PC-3 (cell line): ENCODE data around the gene POLR3B. TPM values are rescaled to one million over a fixed set of nuclear protein-coding genes. Genes with fewer than 3 reads are reported as not detected.
"Not testable (repeated sequence)": the region's sequence is repeated elsewhere in the genome, so short reads cannot be mapped to it uniquely, and the experiment has no call there.

ENCODE experiments used
- ATAC-seq: fragments of 200-7000 bp; cut with Tn5 transposase; 2 replicates; pipeline ENCODE4 v1.9.1; 2020; ENCODE audit warnings: mild to moderate bottlenecking, moderate library complexity
- BruUV-seq: library from RNA; stranded (reverse); fragments of 400-500 nt; replicated peaks from 2 replicates; lab custom pipeline; 2021; lab: Mats Ljungman, UMichigan
- CTCF ChIA-PET: fragments of 300-600 bp; sonication (Branson Sonifier 250); formaldehyde crosslinking; loops from one replicate; lab custom pipeline; 2022; ENCODE audit warnings: antibody characterized with exemption; lab: Charles Lee
- POLR2A ChIA-PET: fragments of 300-600 bp; sonication (Branson Sonifier 250); formaldehyde crosslinking; loops from one replicate; lab custom pipeline; 2022; ENCODE audit warnings: antibody characterized with exemption; ENCODE audit not compliant: unreplicated experiment; lab: Charles Lee
- DNase-seq: peaks from one replicate; pipeline ENCODE4 v3.0.0-alpha.2; 2015
- H2AFZ ChIP-seq: fragments of 300-600 bp; sonication (generic); 2 replicates; pipeline ENCODE4 v1.6.0; 2016; ENCODE audit warnings: antibody characterized with exemption, low read length
- H3F3A ChIP-seq: fragments of 300-600 bp; sonication (generic); one replicate; pipeline ENCODE4 v1.6.0; 2017; ENCODE audit warnings: antibody characterized with exemption, low read length, control low read depth, mild to moderate bottlenecking; ENCODE audit not compliant: unreplicated experiment
- H3K27ac ChIP-seq: fragments of 300-600 bp; sonication (generic); 2 replicates; pipeline ENCODE4 v1.5.1; 2016; ENCODE audit warnings: mild to moderate bottlenecking, low read length
- H3K27me3 ChIP-seq: fragments of 300-600 bp; sonication (generic); 2 replicates; pipeline ENCODE4 v1.6.1; 2016; ENCODE audit warnings: low read length, mixed read lengths
- H3K36me3 ChIP-seq: fragments of 300-600 bp; sonication (generic); 2 replicates; pipeline ENCODE4 v1.6.1; 2016; ENCODE audit warnings: low read depth, mixed run types, low read length, mixed read lengths
- H3K4me1 ChIP-seq: fragments of 300-600 bp; sonication (generic); 2 replicates; pipeline ENCODE4 v1.5.1; 2016; ENCODE audit warnings: low read length; ENCODE audit not compliant: insufficient read depth
- H3K4me2 ChIP-seq: fragments of 300-600 bp; sonication (generic); 2 replicates; pipeline ENCODE4 v1.6.0; 2016; ENCODE audit warnings: low read length
- H3K4me3 ChIP-seq: fragments of 300-600 bp; sonication (generic); 2 replicates; pipeline ENCODE4 v1.5.1; 2016; ENCODE audit warnings: mild to moderate bottlenecking, low read length, mixed read lengths
- H3K79me2 ChIP-seq: fragments of 300-600 bp; sonication (generic); 2 replicates; pipeline ENCODE4 v1.6.1; 2017; ENCODE audit warnings: low read length, mixed read lengths
- H3K9ac ChIP-seq: fragments of 300-600 bp; sonication (generic); 2 replicates; pipeline ENCODE4 v1.6.0; 2016; ENCODE audit warnings: mild to moderate bottlenecking, low read length
- H3K9me2 ChIP-seq: fragments of 300-600 bp; sonication (generic); replicated peaks from 2 replicates; pipeline ENCODE4 v1.6.1; 2016; ENCODE audit warnings: mixed run types, low read length, mixed read lengths
- H3K9me3 ChIP-seq: fragments of 300-600 bp; sonication (generic); 2 replicates; pipeline ENCODE4 v1.6.1; 2016; ENCODE audit warnings: low read length, mixed read lengths
- H4K20me1 ChIP-seq: fragments of 300-600 bp; sonication (generic); 2 replicates; pipeline ENCODE4 v1.6.1; 2016; ENCODE audit warnings: low read length, mixed read lengths
- EZH2 ChIP-seq: fragments of 300-600 bp; sonication (generic); IDR thresholded peaks from one replicate; pipeline ENCODE4 v1.6.1; 2017; ENCODE audit warnings: antibody characterized with exemption, mild to moderate bottlenecking, low read length; ENCODE audit not compliant: unreplicated experiment
- EZH2phosphoT487 ChIP-seq: fragments of 300-600 bp; sonication (generic); IDR thresholded peaks from 2 replicates; pipeline ENCODE4 v1.6.1; 2018; ENCODE audit warnings: mild to moderate bottlenecking, antibody characterized with exemption, low read length, borderline replicate concordance
- intact Hi-C: fragments of 100-400 bp; cut with micrococcal nuclease; formaldehyde crosslinking; loops from 2 replicates; pipeline ENCODE4 v1.9.0; 2023
- total RNA-seq: library from RNA; depleted of rRNA; stranded (reverse); fragments of >200 nt; gene quantifications from 2 replicates; pipeline ENCODE4 v1.2.3, GENCODE V29; 2014
- TF ChIP-seq, protein P1 (sequence below): fragments of 300-600 bp; sonication (generic); conservative IDR thresholded peaks from 2 replicates; pipeline ENCODE4 v1.5.1; 2017; ENCODE audit warnings: antibody characterized with exemption, low read depth, mild to moderate bottlenecking, low read length

POLR3B gene
- total RNA-seq, 1 experiment from 2014 or later, result 23.4 TPM

DNA sequence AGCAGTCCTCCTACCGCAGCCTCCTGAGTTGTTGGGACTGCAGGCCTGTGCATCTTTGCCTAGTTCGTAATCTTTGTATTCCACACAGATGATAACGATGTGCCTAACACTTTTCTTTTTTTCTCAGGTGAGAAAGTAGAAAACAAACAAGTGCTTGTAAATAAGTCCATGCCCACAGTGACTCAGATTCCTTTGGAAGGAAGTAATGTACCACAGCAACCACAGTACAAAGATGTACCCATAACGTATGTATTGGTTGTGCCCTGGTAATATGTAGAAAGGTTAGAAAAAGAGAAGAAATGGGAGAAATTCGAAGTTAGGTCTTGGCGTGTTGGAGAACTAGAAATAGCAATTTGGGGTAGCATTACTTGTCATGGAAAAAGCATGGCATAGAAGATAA is 101.6 kb downstream of the POLR3B start:
- Histone ChIP-seq H3F3A (no peaks in the 10 kb centered on the region), H2AFZ (no peak overlapping the region), H3K9me2 (no peaks in the 10 kb centered on the region), H3K4me1 (no peaks in the 10 kb centered on the region), H3K79me2 (no peaks in the 10 kb centered on the region), H3K9me3 (no peaks in the 10 kb centered on the region), H3K27ac (no peak overlapping the region), H3K9ac (no peak overlapping the region), H3K4me3 (no peak overlapping the region), H3K36me3 (peaks cover 45% of the 10 kb centered on the region), H4K20me1 (no peaks in the 10 kb centered on the region), H3K4me2 (no peak overlapping the region), H3K27me3 (no peaks in the 10 kb centered on the region)
- intact Hi-C loops, result loop anchor here (10.0 kb wide), 1 partner anchor 386 kb away; no protein-coding TSS in a partner anchor
- POLR2A ChIA-PET, result no interaction called here
- TF ChIP-seq EZH2phosphoT487, result no peak
- TF ChIP-seq EZH2, result no peak
- TF ChIP-seq, protein P1, sequence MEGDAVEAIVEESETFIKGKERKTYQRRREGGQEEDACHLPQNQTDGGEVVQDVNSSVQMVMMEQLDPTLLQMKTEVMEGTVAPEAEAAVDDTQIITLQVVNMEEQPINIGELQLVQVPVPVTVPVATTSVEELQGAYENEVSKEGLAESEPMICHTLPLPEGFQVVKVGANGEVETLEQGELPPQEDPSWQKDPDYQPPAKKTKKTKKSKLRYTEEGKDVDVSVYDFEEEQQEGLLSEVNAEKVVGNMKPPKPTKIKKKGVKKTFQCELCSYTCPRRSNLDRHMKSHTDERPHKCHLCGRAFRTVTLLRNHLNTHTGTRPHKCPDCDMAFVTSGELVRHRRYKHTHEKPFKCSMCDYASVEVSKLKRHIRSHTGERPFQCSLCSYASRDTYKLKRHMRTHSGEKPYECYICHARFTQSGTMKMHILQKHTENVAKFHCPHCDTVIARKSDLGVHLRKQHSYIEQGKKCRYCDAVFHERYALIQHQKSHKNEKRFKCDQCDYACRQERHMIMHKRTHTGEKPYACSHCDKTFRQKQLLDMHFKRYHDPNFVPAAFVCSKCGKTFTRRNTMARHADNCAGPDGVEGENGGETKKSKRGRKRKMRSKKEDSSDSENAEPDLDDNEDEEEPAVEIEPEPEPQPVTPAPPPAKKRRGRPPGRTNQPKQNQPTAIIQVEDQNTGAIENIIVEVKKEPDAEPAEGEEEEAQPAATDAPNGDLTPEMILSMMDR, result no peak
- ATAC-seq (no peak), DNase-seq (no peak)
- no TSS peak for BruUV-seq
- CTCF ChIA-PET, result interaction anchor here (0.5 kb wide), 1 partner anchor 38 kb away, joined by 4 read pairs; no protein-coding TSS in a partner anchor

GRCh38 chr12:106459534-106459933 is 102.0 kb downstream of the POLR3B start:
- no peak for DNase-seq
- Histone ChIP-seq H3K79me2 (no peaks in the 10 kb centered on the region), H3K4me3 (no peak overlapping the region), H3K9ac (no peak overlapping the region), H2AFZ (no peak overlapping the region), H4K20me1 (no peaks in the 10 kb centered on the region), H3K4me2 (no peak overlapping the region), H3F3A (no peaks in the 10 kb centered on the region), H3K36me3 (peaks cover 42% of the 10 kb centered on the region), H3K27me3 (no peaks in the 10 kb centered on the region), H3K9me2 (no peaks in the 10 kb centered on the region), H3K4me1 (no peaks in the 10 kb centered on the region), H3K9me3 (no peaks in the 10 kb centered on the region), H3K27ac (no peak overlapping the region)
- TF ChIP-seq EZH2phosphoT487 (no peak), EZH2 (no peak)
- TF ChIP-seq, protein P1, result no peak
- ChIA-PET CTCF (interaction anchor here (0.5 kb wide), 1 partner anchor 38 kb away, joined by 4 read pairs; no protein-coding TSS in a partner anchor), POLR2A (no interaction called here)
- ATAC-seq, result no peak
- no TSS peak for BruUV-seq
- intact Hi-C loops, result loop anchor here (10.0 kb wide), 1 partner anchor 385 kb away; no protein-coding TSS in a partner anchor

DNA sequence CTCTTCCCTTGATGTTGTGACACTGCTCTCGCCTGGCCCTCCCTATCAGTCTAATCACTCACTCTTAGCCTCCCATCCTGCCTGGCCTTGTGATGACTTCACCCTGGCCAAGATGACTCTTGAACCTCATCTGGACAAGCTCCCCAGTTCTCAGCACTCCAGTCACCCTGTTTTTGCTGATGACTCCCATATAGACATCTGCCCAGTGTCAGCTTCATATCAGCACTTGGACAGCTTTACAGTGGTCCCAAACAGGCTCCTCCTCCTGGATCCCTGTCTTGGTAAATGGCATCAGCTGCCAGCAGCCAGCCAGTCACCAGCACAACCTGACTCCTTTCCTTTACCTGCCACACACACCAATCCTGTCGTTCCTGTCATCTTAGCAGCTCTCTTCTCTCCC is 104.2 kb downstream of the POLR3B start:
- Histone ChIP-seq H3K27ac (no peak overlapping the region), H3K4me3 (no peak overlapping the region), H3K4me1 (no peaks in the 10 kb centered on the region), H2AFZ (no peak overlapping the region), H3K27me3 (no peaks in the 10 kb centered on the region), H3K79me2 (no peaks in the 10 kb centered on the region), H3K9me2 (no peaks in the 10 kb centered on the region), H3F3A (no peaks in the 10 kb centered on the region), H4K20me1 (no peaks in the 10 kb centered on the region), H3K36me3 (peaks cover 35% of the 10 kb centered on the region), H3K9me3 (no peaks in the 10 kb centered on the region), H3K4me2 (no peak overlapping the region), H3K9ac (no peak overlapping the region)
- DNase-seq, result no peak
- no peak for ATAC-seq
- ChIA-PET CTCF (no interaction called here), POLR2A (no interaction called here)
- no peak for TF ChIP-seq EZH2phosphoT487
- TF ChIP-seq, protein P1, result no peak
- no peak for TF ChIP-seq EZH2
- intact Hi-C loops, result no loop called here
- no TSS peak for BruUV-seq

DNA sequence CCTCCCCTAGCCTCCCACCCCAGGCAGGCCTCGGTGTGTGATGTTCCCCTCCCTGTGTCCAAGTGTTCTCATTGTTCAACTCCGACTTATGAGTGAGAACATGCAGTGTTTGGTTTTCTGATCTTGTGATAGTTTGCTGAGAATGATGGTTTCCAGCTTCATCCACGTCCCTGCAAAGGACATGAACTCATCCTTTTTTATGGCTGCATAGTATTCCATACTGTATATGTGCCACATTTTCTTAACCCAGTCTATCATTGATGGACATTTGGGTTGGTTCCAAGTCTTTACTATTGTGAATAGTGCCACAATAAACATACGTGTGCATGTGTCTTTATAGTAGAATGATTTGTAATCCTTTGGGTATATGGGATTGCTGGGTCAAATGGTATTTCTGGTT is 108.1 kb downstream of the POLR3B start:
- intact Hi-C loops, H3K9me2 ChIP-seq, H3K4me3 ChIP-seq, POLR2A ChIA-PET, H3K4me1 ChIP-seq, H3F3A ChIP-seq, H3K27ac ChIP-seq, BruUV-seq, CTCF ChIA-PET, ATAC-seq, H2AFZ ChIP-seq, DNase-seq, H4K20me1 ChIP-seq, H3K4me2 ChIP-seq, H3K79me2 ChIP-seq, H3K9ac ChIP-seq, H3K9me3 ChIP-seq, H3K27me3 ChIP-seq: not testable (repeated sequence)
- peaks cover 11% of the 10 kb centered on the region for H3K36me3 ChIP-seq
